ENCODE results near the gene ZIM2.

DNA sequence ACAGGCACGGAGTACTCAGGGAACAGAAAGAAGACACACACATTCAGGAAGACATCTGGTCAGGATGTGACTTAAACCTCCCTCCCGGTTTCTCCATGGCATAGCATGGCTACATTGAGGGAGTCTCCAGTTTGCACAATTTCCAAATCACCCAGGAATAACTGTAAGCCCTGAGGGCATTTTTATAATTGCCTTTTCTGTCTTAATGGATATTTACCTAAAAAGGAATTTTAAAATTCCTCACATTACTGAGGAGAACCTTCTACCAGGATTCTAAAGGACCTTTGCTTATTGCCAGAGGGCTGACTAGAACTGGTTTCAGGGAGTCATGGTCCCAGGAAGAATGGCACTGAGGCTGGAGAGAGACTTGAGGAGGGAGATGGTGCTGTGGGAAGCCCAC, 21.4 kb downstream of the ZIM2 start:
- TF ChIP-seq EZH2 (IDR thresholded peaks at IDR 0.05; ENCODE audit: insufficient read depth, low read length), result no peak
- TF ChIP-seq CTCF (IDR thresholded peaks at IDR 0.05; ENCODE audit: insufficient read depth, low read depth, low read length), result no peak

Data from astrocyte (in vitro differentiated cells and primary cell).